GM10847 (cell line): ENCODE measurements around the gene LONP1.

Source experiments
- POLR2A ChIP-seq: IDR thresholded peaks from 2 replicates; pipeline ENCODE4 v1.6.1; 2011; ENCODE audit not compliant: insufficient read length; ENCODE audit errors: extremely low read depth

The LONP1 gene

GRCh38 chr19:5697022-5697889 is 22.7 kb downstream of the LONP1 start:
- peak; percentile 9 for TF ChIP-seq POLR2A

GRCh38 chr19:5696196-5697021 is 23.5 kb downstream of the LONP1 start:
- TF ChIP-seq POLR2A, result no peak

GRCh38 chr19:5695649-5696195 is 24.2 kb downstream of the LONP1 start:
- TF ChIP-seq POLR2A, result no peak

GRCh38 chr19:5694956-5695648 is 24.8 kb downstream of the LONP1 start:
- TF ChIP-seq POLR2A, result no peak

GRCh38 chr19:5694167-5694955 is 25.6 kb downstream of the LONP1 start:
- TF ChIP-seq POLR2A, result no peak

GRCh38 chr19:5693195-5694166 is 26.5 kb downstream of the LONP1 start:
- TF ChIP-seq POLR2A, result no peak

GRCh38 chr19:5692723-5693194 is 27.2 kb downstream of the LONP1 start:
- TF ChIP-seq POLR2A, result no peak

GRCh38 chr19:5691822-5692722 is 27.9 kb downstream of the LONP1 start:
- TF ChIP-seq POLR2A, result peak; percentile 11

GRCh38 chr19:5690955-5691821 is 28.8 kb downstream of the LONP1 start:
- TF ChIP-seq POLR2A, result peak; percentile 21

- peak; percentile 98 for TF ChIP-seq POLR2A
Observed at GRCh38 chr19:5690125-5690954, 29.6 kb downstream of the LONP1 start, which contains the start of gene RPL36. Gene RPL36 (plus strand): TSS chr19:5690295. CDS start chr19:5690508, 213 bp downstream.
